ENCODE data around the gene SDHD.

SDHD gene

DNA sequence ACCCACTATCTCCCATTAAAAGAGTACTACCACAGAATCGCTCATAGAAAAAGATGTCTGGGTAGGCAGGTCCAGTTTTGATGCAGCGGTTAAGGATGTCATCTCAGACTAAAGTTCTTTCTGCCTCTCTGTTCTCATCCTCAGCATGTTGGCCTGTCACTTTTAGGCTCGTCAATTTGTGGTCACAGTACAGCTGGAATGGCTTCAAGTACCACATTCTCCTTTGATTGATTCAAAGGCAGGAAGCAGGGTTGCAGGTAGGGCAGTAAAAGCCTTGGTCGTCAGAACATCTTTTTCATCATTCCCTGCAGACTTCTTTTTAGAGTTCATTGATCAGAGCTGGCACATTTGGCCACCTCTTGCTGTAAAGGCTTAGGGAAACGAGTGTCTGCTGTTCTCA lies 28.7 kb downstream of the SDHD start:
- no peak overlapping the region for H3K27ac Mint-ChIP-seq
- no peaks in the 10 kb centered on the region for H3K36me3 Mint-ChIP-seq (ENCODE audit: low read depth)
- H3K4me1 Mint-ChIP-seq (ENCODE audit: low read depth), result peaks cover 7% of the 10 kb centered on the region
- no peaks in the 10 kb centered on the region for H3K9me3 Mint-ChIP-seq
- H3K4me3 Mint-ChIP-seq, result no peak overlapping the region
- H3K27me3 Mint-ChIP-seq, result no peaks in the 10 kb centered on the region
- intact Hi-C loops (cut with micrococcal nuclease), result no loop called here

DNA sequence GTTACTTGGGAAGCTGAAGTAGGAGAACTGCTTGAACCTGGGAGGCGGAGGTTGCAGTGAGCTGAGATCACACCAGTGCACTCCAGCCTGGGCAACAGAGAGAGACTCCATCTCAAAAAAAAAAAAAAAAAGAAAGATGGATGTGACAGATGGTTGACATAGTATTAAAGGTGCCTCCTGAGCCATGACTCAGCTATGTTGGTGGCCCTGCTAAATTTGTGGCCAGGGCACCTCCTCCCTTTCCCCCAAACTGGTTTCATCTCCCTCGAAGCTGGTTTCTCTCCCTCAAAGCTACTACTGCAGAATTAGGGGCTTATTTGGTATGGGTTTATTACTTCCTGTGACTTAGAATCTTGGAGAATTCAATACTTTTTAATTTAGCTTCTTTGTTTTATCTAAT lies 31.5 kb downstream of the SDHD start:
- no peak overlapping the region for H3K27ac Mint-ChIP-seq
- H3K36me3 Mint-ChIP-seq (ENCODE audit: low read depth), result no peaks in the 10 kb centered on the region
- no peak overlapping the region for H3K4me3 Mint-ChIP-seq
- H3K27me3 Mint-ChIP-seq, result no peaks in the 10 kb centered on the region
- no peaks in the 10 kb centered on the region for H3K9me3 Mint-ChIP-seq
- intact Hi-C loops (cut with micrococcal nuclease), result no loop called here
- peaks cover 19% of the 10 kb centered on the region for H3K4me1 Mint-ChIP-seq (ENCODE audit: low read depth)

- no peaks in the 10 kb centered on the region for H3K9me3 Mint-ChIP-seq
- H3K27ac Mint-ChIP-seq, result no peak overlapping the region
- intact Hi-C loops (cut with micrococcal nuclease), result loop anchor here (5.0 kb wide), 1 partner anchor 35 kb away; no protein-coding TSS in a partner anchor
- H3K4me1 Mint-ChIP-seq (ENCODE audit: low read depth), result peaks cover 19% of the 10 kb centered on the region
- no peaks in the 10 kb centered on the region for H3K27me3 Mint-ChIP-seq
- no peaks in the 10 kb centered on the region for H3K36me3 Mint-ChIP-seq (ENCODE audit: low read depth)
- no peak overlapping the region for H3K4me3 Mint-ChIP-seq
Measured at GRCh38 chr11:112121981-112122615, 35.4 kb downstream of the SDHD start.

- intact Hi-C loops (cut with micrococcal nuclease), result loop anchor here (5.0 kb wide), 1 partner anchor 34 kb away; no protein-coding TSS in a partner anchor
- Mint-ChIP-seq H3K27me3 (no peaks in the 10 kb centered on the region), H3K9me3 (no peaks in the 10 kb centered on the region), H3K4me3 (no peak overlapping the region), H3K27ac (no peak overlapping the region), H3K36me3 (ENCODE audit: low read depth) (no peaks in the 10 kb centered on the region), H3K4me1 (ENCODE audit: low read depth) (peaks cover 20% of the 10 kb centered on the region)
Measured at GRCh38 chr11:112123129-112123528, 36.5 kb downstream of the SDHD start.

DNA sequence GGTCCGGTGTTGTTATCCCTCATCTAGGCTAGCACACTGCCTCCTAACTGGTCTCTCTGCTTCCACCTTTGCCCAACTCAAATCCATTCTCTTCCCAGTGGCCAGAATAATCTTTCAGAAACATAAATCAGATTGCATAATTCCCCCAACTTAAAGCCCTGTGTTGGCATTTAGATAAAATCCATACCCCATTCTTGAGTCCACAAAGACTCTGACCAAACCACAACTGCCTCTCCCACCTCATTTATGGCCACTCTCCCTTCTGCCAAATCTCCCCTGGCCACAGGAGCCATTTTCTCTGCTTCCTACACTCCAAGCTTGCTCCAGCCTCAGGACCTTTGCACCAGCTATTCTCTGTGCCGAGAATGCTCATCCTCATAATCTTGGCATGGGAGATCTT lies 40.4 kb downstream of the SDHD start:
- Mint-ChIP-seq H3K4me3 (no peak overlapping the region), H3K9me3 (no peaks in the 10 kb centered on the region), H3K27me3 (no peaks in the 10 kb centered on the region), H3K27ac (no peak overlapping the region), H3K36me3 (ENCODE audit: low read depth) (no peaks in the 10 kb centered on the region), H3K4me1 (ENCODE audit: low read depth) (peaks cover 24% of the 10 kb centered on the region)
- intact Hi-C loops (cut with micrococcal nuclease), result no loop called here

GRCh38 chr11:112128483-112129121 lies 41.9 kb downstream of the SDHD start:
- intact Hi-C loops (cut with micrococcal nuclease), result no loop called here
- Mint-ChIP-seq H3K4me1 (ENCODE audit: low read depth) (peaks cover 29% of the 10 kb centered on the region), H3K4me3 (no peak overlapping the region), H3K9me3 (no peaks in the 10 kb centered on the region), H3K36me3 (ENCODE audit: low read depth) (no peaks in the 10 kb centered on the region), H3K27ac (peak overlapping the region; percentile 61), H3K27me3 (no peaks in the 10 kb centered on the region)

DNA sequence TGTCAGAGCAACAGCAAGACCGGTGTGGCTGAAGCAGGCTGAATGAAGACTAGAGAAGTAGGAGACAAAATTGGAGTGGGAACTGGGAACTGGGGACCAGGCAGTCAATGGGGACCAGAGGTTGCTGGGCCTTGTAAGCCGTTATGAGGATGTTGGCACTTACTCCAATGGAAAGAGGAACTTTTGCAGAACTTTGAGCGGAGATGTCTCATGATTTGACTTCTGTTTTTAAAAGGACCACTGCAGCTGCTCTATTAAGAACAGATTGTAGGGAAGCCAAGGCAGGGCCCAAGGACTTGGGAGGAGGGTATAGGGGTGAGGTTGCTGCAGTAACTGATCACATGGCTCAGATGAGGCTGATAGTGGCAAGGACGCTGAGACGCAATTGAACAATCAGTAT lies 43.0 kb downstream of the SDHD start:
- Mint-ChIP-seq H3K4me1 (ENCODE audit: low read depth) (peaks cover 34% of the 10 kb centered on the region), H3K9me3 (no peaks in the 10 kb centered on the region), H3K36me3 (ENCODE audit: low read depth) (no peaks in the 10 kb centered on the region), H3K27ac (peak overlapping the region; percentile 77), H3K27me3 (no peaks in the 10 kb centered on the region), H3K4me3 (no peak overlapping the region)
- intact Hi-C loops (cut with micrococcal nuclease), result no loop called here

GRCh38 chr11:112132737-112133136 lies 46.1 kb downstream of the SDHD start:
- Mint-ChIP-seq H3K4me1 (ENCODE audit: low read depth) (peaks cover 34% of the 10 kb centered on the region), H3K27ac (no peak overlapping the region), H3K9me3 (no peaks in the 10 kb centered on the region), H3K4me3 (no peak overlapping the region), H3K27me3 (no peaks in the 10 kb centered on the region), H3K36me3 (ENCODE audit: low read depth) (no peaks in the 10 kb centered on the region)
- intact Hi-C loops (cut with micrococcal nuclease), result no loop called here

DNA sequence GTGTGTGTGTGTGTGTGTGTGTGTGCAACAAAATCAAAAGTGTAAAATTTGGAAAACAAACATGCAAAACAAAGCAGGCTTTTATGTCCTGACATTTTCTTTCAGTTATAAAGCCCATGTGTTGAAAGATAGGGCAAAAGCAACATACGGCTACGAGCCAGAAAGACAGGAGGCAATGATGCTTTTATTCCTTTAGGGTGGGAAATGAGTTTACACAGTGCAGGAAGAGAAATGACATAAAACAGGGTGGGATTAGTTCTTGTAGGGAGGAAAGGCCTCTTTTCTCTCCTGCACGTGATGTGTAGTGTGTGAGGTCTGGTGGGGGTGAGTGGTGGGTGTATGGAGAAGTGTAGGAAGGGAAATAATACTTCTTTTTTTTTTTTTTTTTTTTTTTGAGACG lies 47.8 kb downstream of the SDHD start:
- H3K36me3 Mint-ChIP-seq (ENCODE audit: low read depth), result no peaks in the 10 kb centered on the region
- no peak overlapping the region for H3K4me3 Mint-ChIP-seq
- H3K27me3 Mint-ChIP-seq, result no peaks in the 10 kb centered on the region
- no peak overlapping the region for H3K27ac Mint-ChIP-seq
- peaks cover 19% of the 10 kb centered on the region for H3K4me1 Mint-ChIP-seq (ENCODE audit: low read depth)
- intact Hi-C loops (cut with micrococcal nuclease), result no loop called here
- H3K9me3 Mint-ChIP-seq, result no peaks in the 10 kb centered on the region

- Mint-ChIP-seq H3K4me3 (no peak overlapping the region), H3K27me3 (no peaks in the 10 kb centered on the region), H3K27ac (no peak overlapping the region), H3K9me3 (no peaks in the 10 kb centered on the region), H3K36me3 (ENCODE audit: low read depth) (peaks cover 26% of the 10 kb centered on the region), H3K4me1 (ENCODE audit: low read depth) (peaks cover 7% of the 10 kb centered on the region)
- intact Hi-C loops (cut with micrococcal nuclease), result no loop called here
Measured at GRCh38 chr11:112143597-112143996, 56.9 kb downstream of the SDHD start.
